ENCODE data around the gene ENO2.

GRCh38 chr12:6936194-6936635 is 21.8 kb downstream of the ENO2 start:
- TF ChIP-seq POLR2A (IDR thresholded peaks at IDR 0.05) (no peak), CTCF (IDR thresholded peaks at IDR 0.05) (no peak), EP300 (IDR thresholded peaks at IDR 0.05) (no peak)
